IPS-20b (cell line): ENCODE results near the gene SPACA6.

Experiments
- H3K27ac ChIP-seq: one replicate; pipeline ENCODE4 v1.5.1; 2013; ENCODE audit warnings: low read length
- H3K27me3 ChIP-seq: 2 replicates; pipeline ENCODE4 v1.6.1; 2013; ENCODE audit warnings: mild to moderate bottlenecking, low read length, inconsistent platforms; ENCODE audit not compliant: insufficient read depth
- H3K36me3 ChIP-seq: 2 replicates; pipeline ENCODE4 v1.6.1; 2013; ENCODE audit warnings: low read depth, mild to moderate bottlenecking, inconsistent platforms, low read length, moderate library complexity; ENCODE audit not compliant: insufficient read depth
- H3K4me1 ChIP-seq: 2 replicates; pipeline ENCODE4 v1.6.1; 2013; ENCODE audit warnings: mild to moderate bottlenecking, control low read depth, inconsistent platforms, low read length, moderate library complexity; ENCODE audit not compliant: insufficient read depth
- H3K4me3 ChIP-seq: 2 replicates; pipeline ENCODE4 v1.5.1; 2013; ENCODE audit warnings: mild to moderate bottlenecking, low read length, inconsistent platforms
- H3K9ac ChIP-seq: 2 replicates; pipeline ENCODE4 v1.6.1; 2013; ENCODE audit warnings: low read depth, mild to moderate bottlenecking, inconsistent platforms, low read length, moderate library complexity
- H3K9me3 ChIP-seq: 2 replicates; pipeline ENCODE4 v1.6.1; 2013; ENCODE audit warnings: mild to moderate bottlenecking, low read depth, low read length, inconsistent platforms; ENCODE audit not compliant: insufficient read depth

SPACA6 gene

DNA sequence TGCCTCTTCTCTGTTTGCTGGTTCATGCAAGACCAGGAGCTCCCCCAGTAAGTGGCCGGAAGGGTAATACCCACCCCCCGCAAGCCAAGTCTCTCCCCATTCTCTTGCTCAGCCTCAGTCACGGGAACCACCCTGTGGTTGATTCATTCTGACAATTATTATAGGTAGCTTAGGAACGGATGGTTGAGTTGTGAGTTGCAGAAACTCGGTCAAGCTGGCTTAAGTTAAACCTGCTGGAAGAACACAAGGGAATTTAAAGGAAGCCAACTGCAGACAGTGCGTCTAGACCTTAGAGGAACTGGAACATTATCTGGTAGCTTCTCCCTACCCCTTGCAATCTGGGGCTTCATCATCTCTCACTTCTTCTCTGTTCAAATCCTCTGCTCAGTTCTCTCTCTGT lies 49.7 kb downstream of the SPACA6 start:
- Histone ChIP-seq H3K27me3 (no peaks in the 10 kb centered on the region), H3K27ac (no peak overlapping the region), H3K4me3 (no peak overlapping the region), H3K9me3 (peaks cover 10% of the 10 kb centered on the region), H3K9ac (no peak overlapping the region), H3K4me1 (no peaks in the 10 kb centered on the region), H3K36me3 (no peaks in the 10 kb centered on the region)

GRCh38 chr19:51743405-51743804 lies 50.3 kb downstream of the SPACA6 start:
- H3K4me1 ChIP-seq, result no peaks in the 10 kb centered on the region
- H3K4me3 ChIP-seq, result no peak overlapping the region
- no peak overlapping the region for H3K9ac ChIP-seq
- no peaks in the 10 kb centered on the region for H3K36me3 ChIP-seq
- H3K9me3 ChIP-seq, result peaks cover 14% of the 10 kb centered on the region
- H3K27me3 ChIP-seq, result no peaks in the 10 kb centered on the region
- H3K27ac ChIP-seq, result no peak overlapping the region

GRCh38 chr19:51746731-51747130 lies 53.6 kb downstream of the SPACA6 start:
- Histone ChIP-seq H3K27ac (no peak overlapping the region), H3K4me3 (no peak overlapping the region), H3K27me3 (no peaks in the 10 kb centered on the region), H3K36me3 (no peaks in the 10 kb centered on the region), H3K4me1 (no peaks in the 10 kb centered on the region), H3K9ac (no peak overlapping the region), H3K9me3 (peaks cover 18% of the 10 kb centered on the region)

- Histone ChIP-seq H3K4me1 (no peaks in the 10 kb centered on the region), H3K27ac (no peak overlapping the region), H3K9me3 (peaks cover 22% of the 10 kb centered on the region), H3K27me3 (no peaks in the 10 kb centered on the region), H3K9ac (no peak overlapping the region), H3K36me3 (no peaks in the 10 kb centered on the region), H3K4me3 (no peak overlapping the region)
Measured at GRCh38 chr19:51749979-51750378, 56.8 kb downstream of the SPACA6 start.

DNA sequence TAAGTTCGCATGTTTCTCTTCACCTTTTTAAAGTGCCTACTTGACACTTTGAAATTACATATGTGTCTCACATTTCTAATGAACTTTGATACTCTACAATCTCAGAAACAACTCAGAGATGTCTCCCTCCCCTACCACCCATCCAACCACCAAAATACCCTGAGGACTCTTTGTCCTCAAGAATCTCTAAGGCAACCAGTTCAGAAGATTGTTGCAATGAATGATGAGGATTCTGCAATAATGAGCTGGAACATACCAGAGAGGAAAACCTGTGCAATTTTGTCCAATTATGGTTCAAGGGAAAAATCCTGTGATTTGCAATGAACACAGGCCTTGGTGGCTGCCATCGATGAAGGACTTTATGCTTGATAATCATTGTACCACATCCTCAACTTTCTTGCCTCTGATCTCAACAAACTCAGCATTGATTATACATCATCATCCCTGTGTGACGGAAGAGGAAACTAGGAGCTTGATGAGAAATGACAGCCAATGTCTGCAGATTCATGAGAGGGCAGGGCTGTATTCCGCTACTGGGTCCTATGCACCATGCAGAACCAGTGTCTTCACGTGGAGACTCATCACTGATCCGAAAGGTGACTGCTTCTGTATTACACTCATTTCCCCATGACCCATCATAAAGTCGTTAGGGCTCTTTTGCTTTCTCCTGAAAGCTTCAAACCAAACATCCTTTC lies 57.4 kb downstream of the SPACA6 start:
- Histone ChIP-seq H3K4me3 (no peak overlapping the region), H3K27ac (no peak overlapping the region), H3K27me3 (no peaks in the 10 kb centered on the region), H3K9ac (no peak overlapping the region), H3K9me3 (peaks cover 26% of the 10 kb centered on the region), H3K4me1 (no peaks in the 10 kb centered on the region), H3K36me3 (no peaks in the 10 kb centered on the region)

DNA sequence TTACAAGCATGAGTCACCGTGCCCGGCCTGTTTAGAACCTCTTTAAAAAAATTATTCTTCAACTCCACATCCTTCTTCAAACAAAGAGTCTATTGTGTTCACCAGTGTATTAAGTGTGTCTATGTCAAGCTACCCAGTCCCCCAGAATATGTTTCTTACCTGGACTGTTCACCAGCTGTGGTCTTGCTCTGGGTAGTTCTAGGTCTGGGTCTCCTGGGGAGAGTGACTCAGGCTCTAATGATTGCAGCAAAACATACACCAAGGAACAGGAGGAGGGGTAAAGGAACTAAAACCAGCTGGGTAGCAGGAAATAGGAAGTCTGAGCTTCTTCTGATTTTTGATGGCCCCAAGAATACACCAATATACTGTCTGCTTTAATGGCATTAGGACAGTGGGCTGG lies 58.5 kb downstream of the SPACA6 start, which contains the start of gene FPR1:
TSS of gene FPR1 (minus strand) at position 224 of the 400 bp plus-strand sequence. CDS start 4,884 bp downstream, outside the sequence.
- Histone ChIP-seq H3K9me3 (peaks cover 32% of the 10 kb centered on the region), H3K27me3 (no peaks in the 10 kb centered on the region), H3K9ac (no peak within 1 kb of the TSS), H3K4me1 (no peaks in the 10 kb centered on the region), H3K36me3 (no peaks in the 10 kb centered on the region), H3K4me3 (no peak within 1 kb of the TSS), H3K27ac (no peak within 1 kb of the TSS)

DNA sequence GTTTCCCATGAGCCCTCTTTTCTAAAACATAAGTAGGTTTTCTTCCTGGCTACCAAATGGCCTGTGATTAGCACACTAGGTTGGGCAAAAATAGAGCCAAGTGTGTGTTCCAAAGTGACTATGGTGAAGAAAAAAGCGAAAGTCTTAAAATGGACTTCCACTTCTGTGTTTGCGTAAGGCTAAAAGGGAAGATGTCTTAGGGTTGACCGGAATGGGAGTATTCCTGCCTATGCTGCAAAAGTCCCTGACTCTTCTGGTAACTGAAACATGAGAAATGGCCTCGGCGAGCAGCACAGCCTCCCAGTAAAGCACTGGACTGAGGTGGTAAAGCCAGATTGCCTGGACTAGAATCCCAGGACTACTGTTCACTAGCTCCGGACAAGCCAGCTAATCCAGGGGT lies 61.0 kb downstream of the SPACA6 start:
- no peak overlapping the region for H3K9ac ChIP-seq
- peaks cover 27% of the 10 kb centered on the region for H3K9me3 ChIP-seq
- no peaks in the 10 kb centered on the region for H3K27me3 ChIP-seq
- H3K27ac ChIP-seq, result no peak overlapping the region
- H3K4me1 ChIP-seq, result no peaks in the 10 kb centered on the region
- H3K4me3 ChIP-seq, result no peak overlapping the region
- no peaks in the 10 kb centered on the region for H3K36me3 ChIP-seq

DNA sequence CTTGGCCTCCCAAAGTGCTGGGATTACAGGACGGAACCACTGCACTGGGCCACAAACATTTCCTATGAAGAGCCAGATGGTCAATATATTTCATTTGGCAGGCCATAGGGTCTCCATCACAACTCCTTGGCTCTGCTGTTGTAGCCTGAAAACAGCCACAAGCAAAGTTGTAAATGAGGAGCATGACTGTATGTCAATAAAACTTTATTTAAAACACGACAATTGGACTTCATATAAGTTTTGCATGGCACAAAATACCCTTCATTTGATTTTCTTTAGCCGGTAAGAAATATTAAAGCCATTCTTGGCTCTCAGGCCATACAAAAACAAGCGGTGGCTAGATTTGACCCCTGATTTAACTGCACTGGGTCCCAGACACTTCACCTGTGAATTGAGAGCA lies 61.6 kb downstream of the SPACA6 start:
- no peaks in the 10 kb centered on the region for H3K36me3 ChIP-seq
- H3K4me1 ChIP-seq, result no peaks in the 10 kb centered on the region
- H3K9me3 ChIP-seq, result peaks cover 27% of the 10 kb centered on the region
- no peak overlapping the region for H3K4me3 ChIP-seq
- H3K27ac ChIP-seq, result no peak overlapping the region
- H3K9ac ChIP-seq, result no peak overlapping the region
- H3K27me3 ChIP-seq, result no peaks in the 10 kb centered on the region
